Hematopoietic multipotent progenitor cell treated with erythropoietin and hydrocortisone succinate and interleukin-3 and kit ligand, for 8 days (in vitro differentiated cells): ENCODE measurements around the gene NAPG.
"Not testable (repeated sequence)": the region's sequence is repeated elsewhere in the genome, so short reads cannot be mapped to it uniquely, and the experiment has no call there.

Experiments used
- DNase-seq: peaks from one replicate; pipeline ENCODE4 v3.0.0-alpha.2; 2015

The NAPG gene

GRCh38 chr18:10585260-10585659, 59.4 kb downstream of the NAPG start:
- DNase-seq, result no peak

- DNase-seq, result no peak
Observed at GRCh38 chr18:10588975-10589374, 63.1 kb downstream of the NAPG start.

DNA sequence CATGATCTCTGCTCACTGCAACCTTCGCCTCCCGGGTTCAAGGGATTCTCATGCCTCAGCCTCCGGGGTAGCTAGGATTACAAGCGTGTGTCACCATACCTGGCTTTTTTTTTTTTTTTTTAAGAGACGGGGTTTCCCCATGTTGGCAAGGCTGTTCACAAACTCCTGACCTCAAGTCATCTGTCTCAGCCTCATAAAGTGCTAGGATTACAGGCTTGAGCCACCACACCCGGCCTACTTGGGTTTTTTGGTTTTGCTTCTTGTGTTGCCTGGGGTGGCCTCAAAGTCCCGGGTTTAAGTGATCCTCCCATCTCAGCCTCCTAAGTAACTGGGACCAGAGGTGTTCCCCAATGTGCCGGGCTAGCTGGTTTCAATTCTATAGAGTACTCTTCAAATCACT, 64.6 kb downstream of the NAPG start:
- DNase-seq, result no peak

GRCh38 chr18:10591896-10592295, 66.1 kb downstream of the NAPG start:
- DNase-seq, result no peak

- not testable (repeated sequence) for DNase-seq
Observed at GRCh38 chr18:10593366-10594022, 67.7 kb downstream of the NAPG start.

- DNase-seq, result not testable (repeated sequence)
Observed at GRCh38 chr18:10595917-10596316, 70.1 kb downstream of the NAPG start.

DNA sequence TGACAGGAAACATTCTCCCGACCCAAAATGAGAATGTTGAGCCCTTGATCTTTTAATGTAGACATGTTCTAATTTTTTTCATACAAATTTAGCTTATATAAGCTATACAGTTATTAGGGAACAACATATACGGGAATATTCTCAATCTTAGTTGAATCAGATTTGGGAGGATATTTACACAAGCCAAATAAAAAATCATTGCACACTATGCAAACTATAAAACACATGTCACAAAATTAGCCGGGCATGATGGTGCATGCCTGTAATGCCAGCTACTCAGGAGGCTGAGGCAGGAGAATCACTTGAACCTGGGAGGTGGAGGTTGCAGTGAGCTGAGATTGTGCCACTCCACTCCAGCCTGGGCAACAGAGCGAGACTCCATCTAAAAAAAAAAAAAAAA, 71.9 kb downstream of the NAPG start:
- DNase-seq, result not testable (repeated sequence)

GRCh38 chr18:10600701-10601100, 74.9 kb downstream of the NAPG start:
- DNase-seq, result not testable (repeated sequence)
